ENCODE data around the gene RASSF6. TPM values are rescaled to one million over a fixed set of nuclear protein-coding genes. Genes with fewer than 3 reads are reported as not detected.
A peak's percentile ranks its signal among the peaks of the same experiment; 100 is the strongest.

RASSF6 gene
- total RNA-seq, 1 donor from 2014 or later, result not detected

DNA sequence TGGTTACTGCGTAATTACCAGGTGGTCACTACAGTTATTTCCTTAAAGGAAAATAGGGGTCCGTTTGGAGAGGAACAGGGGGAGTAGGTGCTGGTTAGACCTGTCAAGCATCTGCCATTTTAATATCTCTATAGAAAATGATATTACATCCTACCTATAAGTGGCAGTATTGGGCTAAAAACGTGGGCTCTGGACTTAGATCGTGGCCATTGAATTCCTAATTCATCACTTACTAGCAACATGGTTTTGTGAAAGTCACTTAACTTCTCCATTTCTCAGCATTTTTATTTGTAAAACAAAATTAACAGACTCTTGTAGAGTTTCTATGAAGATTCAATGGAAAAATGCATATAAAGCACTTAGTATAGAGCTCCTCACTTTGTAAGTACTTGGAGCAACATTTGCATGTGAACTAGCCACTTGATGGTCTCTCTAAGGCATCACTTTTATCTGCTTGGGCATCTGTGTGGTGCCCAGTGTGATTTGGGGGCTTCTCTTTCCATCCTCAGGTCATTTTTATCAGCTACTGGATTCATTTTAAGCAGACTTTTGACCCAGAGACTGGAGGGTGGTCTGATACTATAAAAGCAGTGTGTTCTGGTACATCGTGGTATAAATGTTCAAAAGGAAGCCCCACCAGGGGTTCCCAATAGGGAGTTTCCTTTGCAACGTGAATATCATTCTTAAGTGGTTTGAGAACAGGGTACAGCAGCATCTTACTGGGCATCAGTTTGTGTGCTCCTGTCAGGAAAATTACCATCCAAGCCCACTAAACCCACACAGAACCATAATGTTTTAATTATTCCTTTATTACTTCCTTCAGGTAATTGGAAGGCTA lies 42.7 kb upstream of the RASSF6 start:
- TF ChIP-seq EZH2 (IDR thresholded peaks at IDR 0.05) (no peak), EZH2phosphoT487 (IDR thresholded peaks at IDR 0.05) (no peak)
- TF ChIP-seq, protein P1, sequence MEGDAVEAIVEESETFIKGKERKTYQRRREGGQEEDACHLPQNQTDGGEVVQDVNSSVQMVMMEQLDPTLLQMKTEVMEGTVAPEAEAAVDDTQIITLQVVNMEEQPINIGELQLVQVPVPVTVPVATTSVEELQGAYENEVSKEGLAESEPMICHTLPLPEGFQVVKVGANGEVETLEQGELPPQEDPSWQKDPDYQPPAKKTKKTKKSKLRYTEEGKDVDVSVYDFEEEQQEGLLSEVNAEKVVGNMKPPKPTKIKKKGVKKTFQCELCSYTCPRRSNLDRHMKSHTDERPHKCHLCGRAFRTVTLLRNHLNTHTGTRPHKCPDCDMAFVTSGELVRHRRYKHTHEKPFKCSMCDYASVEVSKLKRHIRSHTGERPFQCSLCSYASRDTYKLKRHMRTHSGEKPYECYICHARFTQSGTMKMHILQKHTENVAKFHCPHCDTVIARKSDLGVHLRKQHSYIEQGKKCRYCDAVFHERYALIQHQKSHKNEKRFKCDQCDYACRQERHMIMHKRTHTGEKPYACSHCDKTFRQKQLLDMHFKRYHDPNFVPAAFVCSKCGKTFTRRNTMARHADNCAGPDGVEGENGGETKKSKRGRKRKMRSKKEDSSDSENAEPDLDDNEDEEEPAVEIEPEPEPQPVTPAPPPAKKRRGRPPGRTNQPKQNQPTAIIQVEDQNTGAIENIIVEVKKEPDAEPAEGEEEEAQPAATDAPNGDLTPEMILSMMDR (IDR thresholded peaks at IDR 0.05), result peak; percentile 31
- no peak overlapping the region for H3K4me3 Mint-ChIP-seq
- H3K4me1 Mint-ChIP-seq, result no peaks in the 10 kb centered on the region
- DNase-seq (ENCODE audit: low spot score), result no peak
- Histone ChIP-seq H3K27me3 (no peaks in the 10 kb centered on the region), H3K27ac (no peak overlapping the region), H2AFZ (replicated peaks) (no peak overlapping the region), H3K36me3 (no peaks in the 10 kb centered on the region), H3K4me3 (no peak overlapping the region), H4K20me1 (ENCODE audit: low read depth) (no peaks in the 10 kb centered on the region), H3F3A (ENCODE audit: low read depth) (no peaks in the 10 kb centered on the region), H3K79me2 (ENCODE audit: low read depth) (no peaks in the 10 kb centered on the region), H3K9me3 (ENCODE audit: low read depth) (no peaks in the 10 kb centered on the region), H3K4me2 (no peak overlapping the region), H3K4me1 (no peaks in the 10 kb centered on the region), H3K9ac (no peak overlapping the region)
- no peaks in the 10 kb centered on the region for H3K27me3 Mint-ChIP-seq (ENCODE audit: insufficient read depth, low read depth)
- peaks cover 4% of the 10 kb centered on the region for H3K9me3 Mint-ChIP-seq
- H3K27ac Mint-ChIP-seq, result no peak overlapping the region
- no peaks in the 10 kb centered on the region for H3K36me3 Mint-ChIP-seq

DNA sequence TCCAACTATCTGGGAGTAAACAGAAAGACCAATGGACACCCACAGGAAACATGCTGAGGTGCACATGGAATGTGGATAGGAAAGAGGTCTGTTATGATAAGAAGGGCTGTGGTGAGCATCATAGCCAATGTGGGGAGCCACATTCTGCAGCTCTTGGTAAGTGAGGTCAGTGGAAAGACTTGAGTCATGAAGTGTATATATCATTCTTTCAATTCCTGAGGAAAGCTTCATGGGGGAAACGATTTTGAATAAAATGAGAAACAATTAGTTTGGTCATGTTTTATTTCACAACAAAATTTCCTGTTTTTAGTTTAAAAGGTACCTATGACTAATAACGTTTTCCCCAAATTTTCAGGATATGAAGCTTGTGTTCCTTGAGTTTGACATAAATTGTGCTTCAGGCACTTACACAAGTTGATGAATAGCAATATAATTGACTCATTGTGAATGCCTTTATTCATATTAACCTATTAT lies 41.4 kb upstream of the RASSF6 start:
- Histone ChIP-seq H2AFZ (replicated peaks) (no peak overlapping the region), H4K20me1 (ENCODE audit: low read depth) (no peaks in the 10 kb centered on the region), H3K4me1 (no peaks in the 10 kb centered on the region), H3K9ac (no peak overlapping the region), H3K36me3 (no peaks in the 10 kb centered on the region), H3F3A (ENCODE audit: low read depth) (no peaks in the 10 kb centered on the region), H3K4me3 (no peak overlapping the region), H3K9me3 (ENCODE audit: low read depth) (no peaks in the 10 kb centered on the region), H3K27me3 (no peaks in the 10 kb centered on the region), H3K79me2 (ENCODE audit: low read depth) (no peaks in the 10 kb centered on the region), H3K4me2 (no peak overlapping the region), H3K27ac (no peak overlapping the region)
- TF ChIP-seq, protein P1 (IDR thresholded peaks at IDR 0.05), result no peak
- DNase-seq (ENCODE audit: low spot score), result no peak
- no peak overlapping the region for H3K27ac Mint-ChIP-seq
- no peaks in the 10 kb centered on the region for H3K4me1 Mint-ChIP-seq
- peaks cover 4% of the 10 kb centered on the region for H3K9me3 Mint-ChIP-seq
- H3K36me3 Mint-ChIP-seq, result no peaks in the 10 kb centered on the region
- H3K27me3 Mint-ChIP-seq (ENCODE audit: insufficient read depth, low read depth), result no peaks in the 10 kb centered on the region
- H3K4me3 Mint-ChIP-seq, result no peak overlapping the region

DNA sequence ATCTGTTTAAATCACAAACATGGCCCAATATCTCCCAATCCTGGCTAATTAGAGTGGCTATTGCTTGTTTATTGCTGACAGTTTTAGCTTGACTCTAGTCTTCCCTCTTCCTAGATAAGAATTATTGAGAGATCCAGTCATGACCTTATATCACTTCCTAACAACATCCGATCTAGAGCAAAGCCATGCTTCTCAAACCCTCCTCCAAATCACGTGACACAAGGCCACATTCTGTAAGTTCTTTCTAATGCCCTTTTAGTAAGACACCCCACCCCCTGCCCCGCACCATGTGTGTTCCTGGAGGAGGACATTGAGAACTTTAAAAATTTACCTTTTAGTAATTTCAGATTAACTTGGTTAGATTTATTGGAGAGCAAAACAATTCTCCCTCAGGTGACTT lies 40.6 kb upstream of the RASSF6 start:
- Mint-ChIP-seq H3K9me3 (peaks cover 4% of the 10 kb centered on the region), H3K4me1 (no peaks in the 10 kb centered on the region)
- H3K4me2 ChIP-seq, result no peak overlapping the region

More for the DNA sequence above, 40.6 kb upstream of the RASSF6 start:
- no peaks in the 10 kb centered on the region for H3K9me3 ChIP-seq (ENCODE audit: low read depth)
- Mint-ChIP-seq H3K27me3 (ENCODE audit: insufficient read depth, low read depth) (no peaks in the 10 kb centered on the region), H3K27ac (no peak overlapping the region), H3K36me3 (no peaks in the 10 kb centered on the region), H3K4me3 (no peak overlapping the region)
- no peak overlapping the region for H3K27ac ChIP-seq
- no peaks in the 10 kb centered on the region for H3K27me3 ChIP-seq
- H4K20me1 ChIP-seq (ENCODE audit: low read depth), result no peaks in the 10 kb centered on the region
- no peaks in the 10 kb centered on the region for H3K79me2 ChIP-seq (ENCODE audit: low read depth)
- H2AFZ ChIP-seq (replicated peaks), result no peak overlapping the region
- H3K9ac ChIP-seq, result no peak overlapping the region
- H3K4me3 ChIP-seq, result no peak overlapping the region
- no peak for DNase-seq (ENCODE audit: low spot score)
- H3F3A ChIP-seq (ENCODE audit: low read depth), result no peaks in the 10 kb centered on the region
- no peaks in the 10 kb centered on the region for H3K4me1 ChIP-seq
- no peak for TF ChIP-seq EZH2 (IDR thresholded peaks at IDR 0.05)
- TF ChIP-seq, protein P1 (IDR thresholded peaks at IDR 0.05), result no peak
- no peak for TF ChIP-seq EZH2phosphoT487 (IDR thresholded peaks at IDR 0.05)
- no peaks in the 10 kb centered on the region for H3K36me3 ChIP-seq

Data from neural progenitor cell (in vitro differentiated cells).